ENCODE data around the gene BRSK2.

DNA sequence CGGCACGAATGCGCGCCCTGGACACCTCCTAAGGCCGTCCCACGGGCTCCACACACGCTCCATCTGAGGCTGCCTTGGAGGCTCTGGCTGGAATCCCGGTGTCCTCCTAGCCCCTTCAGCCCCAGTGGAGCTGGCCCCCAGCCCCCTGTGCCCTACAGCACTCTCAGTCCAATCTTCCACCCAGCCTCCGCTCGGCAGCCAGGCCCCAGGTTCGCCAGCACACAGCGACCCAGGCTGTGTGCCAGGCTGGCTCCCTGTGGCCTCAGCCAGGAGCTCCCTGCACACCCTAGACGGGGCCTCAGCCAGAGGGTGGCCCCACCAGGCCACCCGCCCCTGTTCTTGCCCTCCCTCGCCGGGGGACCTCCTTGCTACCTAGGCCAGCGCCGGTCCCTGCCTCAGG is 78.3 kb downstream of the BRSK2 start:
- no peak for TF ChIP-seq CTCF (IDR thresholded peaks at IDR 0.05 in 4 of 5, conservative IDR thresholded peaks at IDR 0.05 in 1 of 5)
- TF ChIP-seq POLR2A (IDR thresholded peaks at IDR 0.05) = no peak
